Left lung (tissue), 14 donors: ENCODE data around the gene CIAO2B. TPM values are rescaled to one million over a fixed set of nuclear protein-coding genes. Genes with fewer than 3 reads are reported as not detected.
A peak's percentile ranks its signal among the peaks of the same experiment; 100 is the strongest.

Experiments
- ATAC-seq: fragments of 200-7000 bp; cut with Tn5 transposase; one replicate; pipeline ENCODE4 v1.9.1; 2020; ENCODE audit warnings: moderate library complexity
- DNase-seq, 4 donors: peaks; one replicate each; pipeline ENCODE4 v3.0.0-alpha.2; 2013 to 2020
- H3K27ac ChIP-seq, 2 donors: fragments of 200-600 bp; sonication (generic) in 1 of 2; one replicate each; pipeline versions ENCODE4 v1.5.0 to v1.8.0; 2020 to 2021
- H3K27me3 ChIP-seq, 2 donors: fragments of 200-600 bp; sonication (generic) in 1 of 2; one replicate each; pipeline versions ENCODE4 v1.5.0 to v1.8.0; 2020 to 2021
- H3K36me3 ChIP-seq, 2 donors: fragments of 200-600 bp; sonication (generic) in 1 of 2; one replicate each; pipeline versions ENCODE4 v1.5.0 to v1.8.0; 2020 to 2021
- H3K4me1 ChIP-seq, 2 donors: fragments of 200-600 bp; one replicate each; pipeline ENCODE4 v1.8.0; 2021
- H3K4me3 ChIP-seq, 2 donors: fragments of 200-600 bp; sonication (generic) in 1 of 2; one replicate each; pipeline versions ENCODE4 v1.5.0 to v1.8.0; 2020 to 2021; ENCODE audit warnings: mild to moderate bottlenecking in 1 of 2
- H3K9me3 ChIP-seq, 2 donors: fragments of 200-600 bp; sonication (generic) in 1 of 2; one replicate each; pipeline versions ENCODE4 v1.5.0 to v1.8.0; 2020 to 2021
- CTCF ChIP-seq, 2 donors: fragments of 200-600 bp; sonication (generic) in 1 of 2; IDR thresholded peaks; one replicate each; pipeline versions ENCODE4 v1.5.0 to v1.8.0; 2021; ENCODE audit warnings: antibody characterized with exemption in 2 of 2
- intact Hi-C, 2 donors: fragments of 100-400 bp; cut with DNase I; formaldehyde crosslinking; loops; one replicate each; pipeline versions ENCODE4 v1.11.2 to v1.14.2; 2022
- long read RNA-seq, 12 donors: library from polyadenylated mRNA in 2 of 12; unstranded in 2 of 12; transcript quantifications; one replicate each; pipeline ENCODE4 v2.0.0 and lab custom pipeline, GENCODE V29; 2019 to 2026
- polyA plus RNA-seq, 6 donors: library from polyadenylated mRNA; unstranded; fragments of 120-200 nt; gene quantifications; one replicate each; pipeline ENCODE4 v1.2.1, GENCODE V29; 2013; ENCODE audit not compliant: insufficient read length in 6 of 6
- total RNA-seq, 2 donors: library from RNA; stranded (reverse); fragmentation: NEBNext Ultra II Directional; extraction: Animal tissue kit (Norgen Biotek cat#: 25700); gene quantifications; one replicate each; pipeline ENCODE4 v1.2.1, GENCODE V29; 2021
- donor health status: DM: no; HTN: yes; CAD: no.
- donor health status: DM: no; HTN: no; CAD: no.

The CIAO2B gene
- total RNA-seq (10 to 100 TPM; 81.7 to 82.5 TPM), polyA plus RNA-seq (10 to 100 TPM; 70.9 to 84.0 (median 80.8) TPM)
- long read RNA-seq, donor 1, transcript CIAO2B-203 (4 exons, 718 nt), result minor isoform, 6 of 81 reads
- long read RNA-seq, donor 1, transcript CIAO2B-201 (5 exons, 676 nt), result major isoform, 75 of 81 reads
- long read RNA-seq, donor 1, partial matches to known transcripts, result 0 of 81 reads
- long read RNA-seq, donor 1, other reads (novel, unspliced or antisense), result 0 of 81 reads
- long read RNA-seq, donor 2, transcript CIAO2B-201 (5 exons, 676 nt), result major isoform, 71 of 231 reads
- long read RNA-seq, donor 2, transcript CIAO2B-203 (4 exons, 718 nt), result minor isoform, 5 of 231 reads
- long read RNA-seq, donor 2, partial matches to known transcripts, result 154 of 231 reads
- long read RNA-seq, donor 2, other reads (novel, unspliced or antisense), result 0 of 231 reads
- long read RNA-seq, donor 3, transcript CIAO2B-201 (5 exons, 676 nt), result major isoform, 65 of 68 reads
- long read RNA-seq, donor 3, partial matches to known transcripts, result 0 of 68 reads
- long read RNA-seq, donor 3, other reads (novel, unspliced or antisense), result 0 of 68 reads
- long read RNA-seq, donor 4, transcript CIAO2B-201 (5 exons, 676 nt), result major isoform, 59 of 91 reads
- long read RNA-seq, donor 4, transcript CIAO2B-203 (4 exons, 718 nt), result minor isoform, 5 of 91 reads
- long read RNA-seq, donor 4, partial matches to known transcripts, result 25 of 91 reads
- long read RNA-seq, donor 4, other reads (novel, unspliced or antisense), result 2 of 91 reads
- long read RNA-seq, donor 5, transcript CIAO2B-201 (5 exons, 676 nt), result major isoform, 86 of 91 reads
- long read RNA-seq, donor 5, transcript CIAO2B-203 (4 exons, 718 nt), result minor isoform, 5 of 91 reads
- long read RNA-seq, donor 5, partial matches to known transcripts, result 0 of 91 reads
- long read RNA-seq, donor 5, other reads (novel, unspliced or antisense), result 0 of 91 reads
- long read RNA-seq, donor 6, transcript CIAO2B-201 (5 exons, 676 nt), result major isoform, 87 of 99 reads
- long read RNA-seq, donor 6, partial matches to known transcripts, result 9 of 99 reads
- long read RNA-seq, donor 6, other reads (novel, unspliced or antisense), result 0 of 99 reads
- long read RNA-seq, donor 7, transcript CIAO2B-201 (5 exons, 676 nt), result major isoform, 33 of 35 reads
- long read RNA-seq, donor 7, partial matches to known transcripts, result 0 of 35 reads
- long read RNA-seq, donor 7, other reads (novel, unspliced or antisense), result 0 of 35 reads
- long read RNA-seq, donor 8, transcript CIAO2B-203 (4 exons, 718 nt), result minor isoform, 5 of 47 reads
- long read RNA-seq, donor 8, transcript CIAO2B-201 (5 exons, 676 nt), result major isoform, 41 of 47 reads
- long read RNA-seq, donor 8, partial matches to known transcripts, result 0 of 47 reads
- long read RNA-seq, donor 8, other reads (novel, unspliced or antisense), result 0 of 47 reads
- long read RNA-seq, donor 9, partial matches to known transcripts, result 0 of 1 reads
- long read RNA-seq, donor 9, other reads (novel, unspliced or antisense), result 0 of 1 reads
- long read RNA-seq, donor 10, transcript CIAO2B-201 (5 exons, 676 nt), result major isoform, 71 of 74 reads
- long read RNA-seq, donor 10, partial matches to known transcripts, result 1 of 74 reads
- long read RNA-seq, donor 10, other reads (novel, unspliced or antisense), result 1 of 74 reads
- long read RNA-seq, donor 11, result 0 reads
- long read RNA-seq, donor 12, transcript CIAO2B-201 (5 exons, 676 nt), result major isoform, 41 of 42 reads
- long read RNA-seq, donor 12, partial matches to known transcripts, result 0 of 42 reads
- long read RNA-seq, donor 12, other reads (novel, unspliced or antisense), result 0 of 42 reads

GRCh38 chr16:66934138-66934838, at the start of gene CIAO2B:
Gene CIAO2B (minus strand): TSS chr16:66934402. CDS start chr16:66934364, 38 bp downstream.
- Histone ChIP-seq H3K27ac (peak within 1 kb of the TSS; percentile 91 to 92), H3K36me3 (peaks cover 0 to 26% of the 10 kb centered on the region in 2 donors), H3K4me3 (peak within 1 kb of the TSS; percentile 92 to 97), H3K4me1 (peaks cover 22 to 46% of the 10 kb centered on the region in 2 donors), H3K9me3 (no peaks in the 10 kb centered on the region), H3K27me3 (no peaks in the 10 kb centered on the region)
- intact Hi-C loops, result no loop called here
- no peak for TF ChIP-seq CTCF (IDR thresholded peaks at IDR 0.05)
- ATAC-seq (peak; percentile 91), DNase-seq (peak; percentile 91 to 97 (median 94))

- no peak for ATAC-seq
- Histone ChIP-seq H3K4me3 (no peak overlapping the region), H3K36me3 (no peaks in the 10 kb centered on the region)
Measured at GRCh38 chr16:66983033-66983432, 48.8 kb upstream of the CIAO2B start.

GRCh38 chr16:66979011-66979717, 45.0 kb upstream of the CIAO2B start:
- ATAC-seq (peak; percentile 69), DNase-seq (peak in 1 of 4 donors; percentile 74)
- Histone ChIP-seq H3K36me3 (no peaks in the 10 kb centered on the region), H3K4me3 (no peak overlapping the region), H3K4me1 (peaks cover 0 to 4% of the 10 kb centered on the region in 2 donors), H3K27ac (peak overlapping the region in 1 of 2 donors; percentile 13), H3K9me3 (no peaks in the 10 kb centered on the region), H3K27me3 (peaks cover 0 to 8% of the 10 kb centered on the region in 2 donors)
- intact Hi-C loops, result loop anchor here in 1 of 2 donors (5.0 to 10.0 kb wide), 2 partner anchors 178 to 206 kb away; partner anchors contain the start of genes FBXL8, MATCAP1 and TRADD
- no peak for TF ChIP-seq CTCF (IDR thresholded peaks at IDR 0.05)

More at GRCh38 chr16:66983033-66983432, 48.8 kb upstream of the CIAO2B start:
- DNase-seq, result no peak
- Histone ChIP-seq H3K27me3 (no peaks in the 10 kb centered on the region), H3K27ac (no peak overlapping the region), H3K4me1 (no peaks in the 10 kb centered on the region), H3K9me3 (no peaks in the 10 kb centered on the region)
- no peak for TF ChIP-seq CTCF (IDR thresholded peaks at IDR 0.05)
- intact Hi-C loops, result no loop called here
